GM20000 (cell line): ENCODE measurements around the gene SMURF1.

Experiments
- DNase-seq: peaks from one replicate; pipeline ENCODE4 v3.0.0; 2012; ENCODE audit warnings: low spot score
- CTCF ChIP-seq: IDR thresholded peaks from 2 replicates; pipeline ENCODE4 v1.5.1; 2012; ENCODE audit warnings: mild to moderate bottlenecking, control low read depth; ENCODE audit errors: extremely low read depth, missing control alignments

The SMURF1 gene

GRCh38 chr7:99132595-99133321 lies 11.2 kb downstream of the SMURF1 start:
- no peak for DNase-seq
- TF ChIP-seq CTCF = no peak

- TF ChIP-seq CTCF = no peak
- DNase-seq = no peak
These were observed 12.6 kb downstream of the SMURF1 start for GRCh38 chr7:99131290-99131689.

GRCh38 chr7:99129536-99129935 lies 14.4 kb downstream of the SMURF1 start:
- TF ChIP-seq CTCF = no peak
- DNase-seq = no peak

- TF ChIP-seq CTCF = no peak
- DNase-seq = no peak
These were observed 14.9 kb downstream of the SMURF1 start for GRCh38 chr7:99129001-99129400.

GRCh38 chr7:99128076-99128950 lies 15.6 kb downstream of the SMURF1 start:
- no peak for TF ChIP-seq CTCF

GRCh38 chr7:99127636-99128035 lies 16.3 kb downstream of the SMURF1 start:
- no peak for TF ChIP-seq CTCF
- DNase-seq = no peak

More at GRCh38 chr7:99128076-99128950, 15.6 kb downstream of the SMURF1 start:
- DNase-seq = no peak

- no peak for DNase-seq
- TF ChIP-seq CTCF = no peak
These were observed 16.9 kb downstream of the SMURF1 start for GRCh38 chr7:99126921-99127553.
